ENCODE data around the gene GTF2A1L. TPM values are rescaled to one million over a fixed set of nuclear protein-coding genes. Genes with fewer than 3 reads are reported as not detected.
"Not testable (repeated sequence)": the region's sequence is repeated elsewhere in the genome, so short reads cannot be mapped to it uniquely, and the experiment has no call there.

GTF2A1L gene
- total RNA-seq, 1 donor from 2014 or later, result not detected

DNA sequence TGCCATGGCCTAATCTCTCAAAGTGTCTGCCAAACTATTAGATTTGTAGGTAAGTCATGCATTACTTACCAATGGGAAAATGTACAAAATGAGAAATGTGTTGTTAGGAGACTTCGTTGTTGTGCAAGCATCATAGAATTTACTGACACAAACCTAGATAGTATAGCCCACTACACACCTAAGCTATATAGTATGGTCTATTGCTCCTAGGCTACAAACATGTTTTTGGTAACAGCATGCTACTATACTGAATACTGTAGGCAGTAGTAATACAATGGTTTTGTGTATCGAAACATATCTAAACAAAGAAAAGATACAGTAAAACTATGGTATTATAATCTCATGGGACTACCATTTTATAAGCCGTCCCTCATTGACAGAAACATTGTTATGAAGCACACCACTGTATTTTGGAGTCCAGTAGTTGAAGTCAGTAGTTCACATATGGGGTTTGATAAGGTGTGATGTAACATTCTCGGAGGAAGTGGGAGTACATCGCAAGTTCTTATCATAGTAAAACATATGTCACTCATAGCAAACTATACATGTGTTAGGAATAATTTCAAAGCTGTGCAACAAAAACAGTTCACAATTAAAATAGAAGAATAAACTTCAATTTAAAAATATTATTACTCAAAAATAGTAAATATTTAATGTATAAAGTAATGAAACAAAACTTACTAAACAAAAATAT, 12.0 kb upstream of the GTF2A1L start:
- ATAC-seq (no peak), DNase-seq (ENCODE audit: low spot score) (no peak)

DNA sequence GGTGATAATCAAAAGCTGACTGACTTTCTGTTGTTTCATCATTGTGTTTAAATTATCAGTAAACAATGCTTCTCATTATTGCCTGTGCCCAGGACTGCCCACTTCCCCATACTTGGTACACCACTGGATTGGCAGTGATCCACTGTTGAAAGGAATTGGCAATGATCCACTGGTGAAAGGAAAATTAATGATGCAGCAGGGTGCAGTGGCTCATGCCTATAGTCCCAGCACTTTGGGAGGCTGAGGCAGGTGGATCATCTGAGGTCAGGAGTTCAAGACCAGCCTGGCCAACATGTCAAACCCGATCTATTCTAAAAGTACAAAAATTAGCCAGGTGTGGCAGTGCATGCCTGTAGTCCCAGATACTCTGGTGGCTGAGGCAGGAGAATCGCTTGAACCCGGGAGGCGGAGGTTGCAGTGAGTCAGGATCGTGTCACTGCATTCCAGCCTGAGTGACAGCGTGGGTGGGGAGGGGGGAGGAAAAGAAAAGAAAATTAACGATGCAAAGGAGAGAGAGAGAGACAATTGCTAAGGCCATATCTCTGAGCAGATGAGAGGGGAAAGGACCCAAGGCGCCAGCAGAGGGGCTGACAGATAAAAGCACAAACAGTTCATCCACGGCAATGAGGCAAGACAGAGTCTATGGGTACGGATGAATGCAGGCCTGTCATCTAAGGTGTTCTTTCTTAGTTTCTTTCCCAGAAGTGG, 10.2 kb upstream of the GTF2A1L start:
- DNase-seq (ENCODE audit: low spot score) (no peak), ATAC-seq (no peak)

DNA sequence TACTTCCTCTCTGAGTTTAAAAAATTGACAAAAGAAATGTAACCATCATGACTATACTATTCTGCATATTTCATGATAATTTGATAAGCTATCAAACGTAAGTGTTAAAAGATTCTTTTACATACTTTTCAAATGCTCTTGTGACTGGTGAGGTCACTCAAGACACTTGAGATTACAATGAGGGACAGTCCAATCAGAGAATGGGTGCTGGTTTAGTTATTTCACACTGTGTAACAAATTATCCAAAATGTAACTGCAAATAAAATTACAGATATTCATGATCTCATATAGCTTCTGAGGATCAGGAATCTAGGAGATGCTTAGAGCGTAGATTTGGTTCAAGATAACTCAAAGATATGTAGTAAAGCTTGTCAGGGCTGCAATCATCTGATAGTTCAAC, 4.4 kb upstream of the GTF2A1L start:
- DNase-seq (ENCODE audit: low spot score) (no peak), ATAC-seq (no peak)

DNA sequence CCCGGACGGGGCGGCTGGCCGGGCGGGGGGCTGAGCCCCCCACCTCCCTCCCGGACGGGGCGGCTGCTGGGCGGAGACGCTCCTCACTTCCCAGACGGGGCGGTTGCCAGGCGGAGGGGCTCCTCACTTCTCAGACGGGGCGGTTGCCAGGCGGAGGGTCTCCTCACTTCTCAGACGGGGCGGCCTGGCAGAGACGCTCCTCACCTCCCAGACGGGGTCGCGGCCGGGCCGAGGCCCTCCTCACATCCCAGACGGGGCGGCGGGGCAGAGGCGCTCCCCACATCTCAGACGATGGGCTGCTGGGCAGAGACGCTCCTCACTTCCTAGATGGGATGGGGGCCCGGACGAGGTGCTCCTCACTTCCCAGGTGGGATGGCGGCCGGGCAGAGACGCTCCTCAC, 3.1 kb upstream of the GTF2A1L start:
- not testable (repeated sequence) for ATAC-seq; DNase-seq (ENCODE audit: low spot score)

DNA sequence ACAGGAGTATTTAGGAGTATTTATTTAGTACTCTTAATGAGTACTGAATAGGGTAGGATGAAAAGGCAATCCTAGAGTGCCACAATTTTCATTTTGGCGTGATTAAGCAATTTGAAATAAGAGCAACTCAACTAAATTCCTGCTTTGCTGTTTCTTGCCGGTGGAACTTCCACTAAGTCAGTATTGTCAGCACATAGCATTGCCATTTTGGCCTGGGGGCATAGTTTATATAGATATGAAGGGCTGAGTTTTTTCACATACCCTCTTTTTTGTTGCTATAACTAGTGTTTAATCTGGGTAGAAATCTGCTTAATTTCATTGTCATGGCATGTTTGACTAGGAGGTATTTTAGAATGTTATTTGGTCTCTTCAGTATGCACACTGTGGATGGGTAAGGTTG, 1.9 kb downstream of the GTF2A1L start:
- no peak for ATAC-seq
- DNase-seq (ENCODE audit: low spot score), result no peak

DNA sequence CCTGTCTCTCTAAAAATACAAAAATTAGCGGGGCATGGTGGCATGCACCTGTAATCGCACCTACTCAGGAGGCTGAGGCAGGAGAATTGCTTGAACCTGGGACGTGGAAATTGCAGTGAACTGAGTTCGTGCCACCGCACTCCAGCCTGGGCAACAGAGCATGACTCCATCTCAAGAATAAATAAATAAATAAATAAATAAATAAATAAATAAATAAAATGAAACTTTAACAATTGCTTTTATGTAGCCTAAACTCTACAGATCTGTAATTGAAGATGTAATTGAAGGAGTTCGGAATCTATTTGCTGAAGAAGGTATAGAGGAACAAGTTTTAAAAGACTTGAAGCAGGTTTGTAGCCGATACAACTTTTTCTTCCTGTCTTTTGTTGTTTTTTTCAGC, 2.9 kb downstream of the GTF2A1L start:
- no peak for ATAC-seq
- no peak for DNase-seq (ENCODE audit: low spot score)

DNA sequence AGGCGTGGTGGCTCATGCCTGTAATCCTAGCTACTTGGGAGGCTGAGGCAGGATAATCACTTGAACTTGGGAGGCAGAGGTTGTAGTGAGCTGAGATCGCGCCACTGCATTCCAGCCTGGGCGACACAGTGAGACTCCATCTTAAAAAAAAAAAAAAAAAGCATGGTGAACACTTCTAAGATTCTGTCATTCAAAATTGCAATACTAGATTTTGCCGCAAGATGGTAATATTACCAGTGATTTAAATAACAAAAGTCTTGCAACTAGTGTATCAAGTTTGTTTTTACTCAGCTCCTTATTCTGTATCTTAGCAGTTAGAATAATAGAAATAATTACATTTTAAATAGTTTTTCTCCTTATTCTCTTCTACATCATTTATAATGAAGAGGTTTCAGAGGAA, 5.0 kb downstream of the GTF2A1L start:
- not testable (repeated sequence) for ATAC-seq; DNase-seq (ENCODE audit: low spot score)

DNA sequence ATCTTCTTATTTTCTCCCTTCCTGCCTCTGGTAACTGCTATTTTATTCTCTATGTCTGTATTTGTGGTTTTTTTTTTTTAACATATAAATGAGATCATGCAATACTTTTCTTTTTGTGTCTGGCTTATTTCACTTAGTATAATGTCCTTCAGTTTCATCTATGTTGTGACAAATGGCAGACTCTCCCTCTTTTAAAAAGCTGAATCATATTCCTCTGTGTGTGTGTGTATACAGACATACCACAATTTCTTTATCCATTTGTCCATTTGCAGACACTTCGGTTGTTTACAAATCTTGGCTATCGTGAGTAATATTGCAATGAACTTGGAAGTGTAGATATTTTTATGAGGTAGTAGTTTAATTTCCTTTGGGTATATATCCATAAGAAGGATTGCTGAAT, 7.0 kb downstream of the GTF2A1L start:
- no peak for ATAC-seq

DNA sequence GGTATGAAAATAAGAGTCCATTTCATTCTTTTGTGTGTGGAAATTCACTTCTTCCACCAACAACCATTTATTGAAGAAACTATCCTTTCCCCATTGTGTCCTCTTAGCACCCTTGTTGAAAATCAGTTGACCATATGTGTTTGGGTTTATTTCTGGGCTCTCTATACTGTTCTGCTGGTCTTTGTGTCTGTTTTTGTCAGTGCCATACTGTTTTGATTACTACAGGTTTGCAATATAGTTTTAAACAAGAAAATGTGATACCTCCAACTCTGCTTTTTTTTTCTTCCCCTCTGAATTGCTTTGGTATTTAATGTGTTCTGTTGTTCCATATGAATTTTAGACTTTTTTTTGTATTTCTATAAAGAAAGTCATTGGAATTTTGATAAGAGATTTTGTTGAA, 8.4 kb downstream of the GTF2A1L start:
- ATAC-seq (no peak), DNase-seq (ENCODE audit: low spot score) (no peak)

More for the DNA sequence above, 7.0 kb downstream of the GTF2A1L start:
- DNase-seq (ENCODE audit: low spot score), result no peak

DNA sequence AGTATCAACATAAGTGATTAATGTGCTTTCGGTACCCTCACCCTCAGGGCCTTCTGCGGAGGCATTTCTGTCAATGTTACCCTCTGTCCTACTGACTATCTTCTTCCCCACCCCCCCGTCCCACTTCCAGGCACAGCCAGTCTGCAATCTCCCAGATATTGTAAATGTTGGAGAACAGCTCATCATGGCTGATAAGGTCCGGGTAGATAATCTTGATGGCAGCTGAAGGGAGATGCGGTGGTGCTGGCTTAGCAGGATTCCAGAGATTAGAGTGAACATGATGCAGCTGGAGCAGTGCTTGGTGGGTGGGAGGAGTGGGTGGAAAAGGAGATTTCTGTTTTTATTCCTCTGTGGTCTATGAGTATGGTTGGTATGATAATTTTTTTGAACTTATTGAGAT, 15.5 kb downstream of the GTF2A1L start:
- ATAC-seq, result no peak
- DNase-seq (ENCODE audit: low spot score), result no peak

DNA sequence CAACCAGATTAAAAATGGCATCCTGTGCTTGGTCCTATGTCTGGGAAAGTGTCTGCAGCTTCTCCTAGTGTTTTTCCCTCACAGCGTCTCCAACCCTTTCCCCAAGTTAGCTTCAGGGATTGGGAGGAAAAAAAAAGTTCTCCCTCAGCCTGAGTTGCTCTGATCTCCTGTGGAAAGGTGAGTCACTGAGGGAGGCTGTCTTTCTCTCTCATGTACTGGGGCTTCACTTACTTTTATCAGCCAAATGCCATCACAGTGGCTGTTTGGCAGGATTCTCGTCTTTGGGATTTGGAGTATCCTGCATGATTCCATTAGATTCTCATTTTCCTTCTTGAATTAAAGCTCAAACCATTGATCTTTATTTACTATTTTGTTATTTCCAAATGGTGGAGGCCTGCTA, 18.1 kb downstream of the GTF2A1L start:
- DNase-seq (ENCODE audit: low spot score), result no peak
- no peak for ATAC-seq

DNA sequence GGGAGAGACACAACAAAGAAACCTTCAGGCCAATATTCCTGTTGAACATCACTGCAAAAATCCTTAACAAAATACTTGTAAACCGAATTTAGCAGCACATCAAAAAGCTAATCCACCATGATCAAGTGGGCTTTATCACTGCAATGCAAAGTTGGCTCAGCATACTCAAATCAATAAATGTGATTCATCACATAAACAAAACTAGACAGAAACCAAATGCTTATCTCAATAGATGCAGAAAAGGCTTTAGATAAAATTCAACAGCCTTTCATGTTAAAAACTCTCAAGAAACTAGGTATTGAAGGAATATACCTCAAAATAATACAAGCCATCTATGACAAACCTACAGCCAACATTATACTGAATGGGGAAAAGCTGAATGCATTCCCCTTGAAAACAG, 20.6 kb downstream of the GTF2A1L start:
- no peak for DNase-seq (ENCODE audit: low spot score)
- ATAC-seq, result no peak

DNA sequence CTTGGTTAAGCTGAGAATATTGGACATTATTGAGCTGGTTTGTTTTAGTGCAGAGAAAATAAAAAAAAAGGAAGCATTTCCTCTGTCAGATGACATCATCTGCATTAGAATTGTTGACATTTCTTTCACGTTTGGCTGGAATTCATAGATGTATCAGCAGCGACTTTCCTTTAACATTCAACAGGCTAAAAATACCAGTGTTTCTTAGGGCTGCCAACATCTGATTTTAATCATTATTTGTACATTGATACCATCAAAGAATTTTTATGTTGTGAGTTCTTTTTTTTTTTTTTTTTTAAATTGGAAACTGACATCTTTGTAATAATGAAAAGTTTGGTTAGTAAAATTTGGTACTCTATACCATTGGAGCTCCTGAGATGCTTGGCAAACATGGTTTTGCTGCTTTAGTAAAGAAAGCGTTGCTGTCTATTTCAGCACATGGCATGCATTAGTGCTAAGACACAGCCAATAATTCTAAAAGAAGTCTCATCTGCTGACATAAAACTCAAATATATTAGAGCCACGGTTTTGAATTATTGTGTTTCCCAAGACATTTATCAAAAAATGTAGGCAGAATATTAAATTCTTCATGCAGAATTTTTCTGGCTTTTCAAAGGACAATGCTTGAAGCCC, 33.6 kb downstream of the GTF2A1L start:
- DNase-seq (ENCODE audit: low spot score) (no peak), ATAC-seq (no peak)

DNA sequence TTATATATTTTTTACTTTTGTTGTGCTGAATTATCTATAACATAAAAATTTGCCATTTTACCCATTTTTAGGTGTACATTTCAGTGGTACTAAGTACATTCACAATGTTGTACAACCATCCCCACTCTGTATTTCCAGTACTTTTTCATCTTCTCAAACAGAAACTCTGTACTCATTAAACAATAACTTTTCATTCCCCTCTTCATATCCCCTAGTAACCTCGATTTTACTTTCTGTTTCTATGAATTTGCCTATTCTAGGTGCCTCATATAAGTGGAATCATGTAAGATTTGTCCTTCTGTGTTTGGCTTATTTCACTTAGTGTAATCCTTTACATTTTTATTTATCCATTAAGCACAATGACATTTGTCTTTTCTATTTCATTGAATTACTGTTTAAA, 51.3 kb downstream of the GTF2A1L start:
- no peak for ATAC-seq

DNA sequence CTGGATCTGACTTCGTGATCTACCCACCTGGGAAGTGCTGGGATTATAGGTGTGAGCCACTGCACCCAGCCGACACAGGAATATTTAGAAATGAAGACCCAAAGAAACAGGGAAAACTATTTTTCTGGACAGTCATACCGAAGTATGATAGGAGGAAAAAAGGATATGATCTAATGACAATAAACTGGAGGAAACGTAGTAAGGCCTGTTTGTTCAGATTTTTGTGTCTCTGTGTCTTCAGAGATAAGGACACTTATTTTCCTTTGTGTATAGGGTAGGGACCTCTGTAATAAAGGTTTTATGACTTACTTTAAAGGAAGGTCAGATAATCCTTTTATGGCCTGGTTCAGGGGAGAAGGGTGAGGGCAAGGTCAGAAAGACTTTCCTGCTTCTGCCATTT, 55.9 kb downstream of the GTF2A1L start:
- ATAC-seq (no peak), DNase-seq (ENCODE audit: low spot score) (no peak)

More for the DNA sequence above, 51.3 kb downstream of the GTF2A1L start:
- DNase-seq (ENCODE audit: low spot score), result no peak

DNA sequence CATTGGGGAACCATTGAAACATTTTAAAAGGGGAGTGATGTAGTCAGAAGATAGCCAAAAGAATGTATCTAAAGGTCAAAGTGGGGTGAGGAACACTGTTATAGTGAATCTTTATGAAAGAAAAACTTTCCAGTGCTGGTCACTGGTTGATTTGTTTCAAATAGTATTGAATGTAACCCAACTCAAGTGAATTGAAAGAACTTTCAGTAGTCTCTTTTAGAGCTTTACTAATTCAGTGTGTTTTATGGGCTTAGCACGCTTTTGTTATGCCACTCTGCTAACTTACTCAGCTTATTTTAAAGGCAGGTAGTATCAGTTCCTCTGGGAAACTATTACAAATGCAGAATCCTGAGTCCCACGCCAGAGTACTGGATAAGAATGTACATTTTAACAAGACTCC, 57.3 kb downstream of the GTF2A1L start:
- no peak for ATAC-seq
- DNase-seq (ENCODE audit: low spot score), result no peak

DNA sequence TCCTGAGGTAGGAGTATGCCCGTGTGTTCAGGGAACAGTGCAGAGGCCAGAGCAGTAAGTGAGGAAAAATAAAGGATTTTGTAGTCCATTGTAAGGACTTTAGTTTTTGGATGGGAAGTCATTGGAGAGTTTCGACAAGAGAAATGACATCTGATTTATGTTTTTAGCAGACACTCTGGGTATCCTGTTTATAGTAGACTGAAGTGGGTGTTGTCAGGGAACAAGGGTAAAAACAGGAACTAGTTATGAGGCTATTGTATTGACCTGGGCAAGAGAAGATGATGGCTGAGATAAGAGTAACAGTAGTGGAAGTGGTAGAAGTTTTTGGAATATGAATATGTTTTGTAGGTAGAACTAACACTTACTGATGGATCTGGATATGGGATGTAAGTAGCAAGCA, 59.8 kb downstream of the GTF2A1L start:
- DNase-seq (ENCODE audit: low spot score) (no peak), ATAC-seq (no peak)

DNA sequence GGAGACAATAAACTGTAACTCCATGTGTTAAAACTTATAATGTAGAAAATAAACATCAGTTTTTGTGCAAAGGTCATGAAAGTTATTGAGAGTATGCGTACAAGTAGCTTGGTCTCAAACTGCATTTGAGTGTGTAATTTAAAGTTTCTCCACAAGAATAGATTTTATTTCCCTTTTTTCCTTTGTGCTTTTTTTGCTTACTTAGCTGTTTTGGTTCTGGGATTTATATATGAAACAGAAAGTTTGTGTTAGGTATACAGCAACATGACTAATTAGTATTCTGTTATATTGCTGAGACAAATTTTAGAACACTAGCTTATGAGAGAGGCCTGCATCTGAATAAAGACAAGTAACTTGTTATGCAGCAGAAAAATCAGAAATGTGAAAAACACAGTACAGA, 67.5 kb downstream of the GTF2A1L start:
- DNase-seq (ENCODE audit: low spot score) (no peak), ATAC-seq (no peak)

DNA sequence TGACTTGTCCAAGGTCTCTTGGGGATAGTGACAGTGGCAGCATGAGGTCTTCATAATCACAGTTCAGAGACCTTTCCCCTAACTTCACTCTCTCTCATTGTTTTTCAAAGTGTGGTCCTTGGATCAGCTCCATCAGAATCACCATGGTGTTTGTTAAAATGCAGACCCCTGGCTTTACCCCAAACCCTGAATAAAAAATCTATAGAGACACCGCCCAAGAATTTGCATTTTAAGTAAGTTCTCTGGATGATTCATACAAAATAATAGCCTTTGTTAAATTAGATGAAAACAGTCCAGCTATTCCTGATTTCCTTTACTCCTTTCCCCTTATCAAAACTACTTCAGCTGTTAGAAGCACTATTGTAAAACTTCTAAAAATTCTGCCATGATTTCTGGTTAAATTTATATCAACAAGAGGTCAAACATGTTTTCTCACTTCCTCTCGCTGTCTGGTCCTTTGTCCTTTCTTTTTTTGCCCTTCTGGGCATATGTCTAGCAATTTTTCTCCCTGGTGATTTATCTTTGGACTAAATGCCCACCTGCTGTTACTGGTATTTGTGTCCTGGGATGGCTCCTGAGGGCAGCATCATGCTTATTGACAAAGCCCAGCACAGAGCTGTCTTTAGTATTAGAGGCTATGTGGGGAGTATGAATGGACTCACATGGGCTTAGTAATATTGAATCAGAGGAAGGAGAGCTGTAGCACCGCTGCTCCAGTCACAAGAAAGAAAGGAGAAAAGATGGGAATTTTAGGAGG, 74.5 kb downstream of the GTF2A1L start:
- no peak for ATAC-seq
- no peak for DNase-seq (ENCODE audit: low spot score)

DNA sequence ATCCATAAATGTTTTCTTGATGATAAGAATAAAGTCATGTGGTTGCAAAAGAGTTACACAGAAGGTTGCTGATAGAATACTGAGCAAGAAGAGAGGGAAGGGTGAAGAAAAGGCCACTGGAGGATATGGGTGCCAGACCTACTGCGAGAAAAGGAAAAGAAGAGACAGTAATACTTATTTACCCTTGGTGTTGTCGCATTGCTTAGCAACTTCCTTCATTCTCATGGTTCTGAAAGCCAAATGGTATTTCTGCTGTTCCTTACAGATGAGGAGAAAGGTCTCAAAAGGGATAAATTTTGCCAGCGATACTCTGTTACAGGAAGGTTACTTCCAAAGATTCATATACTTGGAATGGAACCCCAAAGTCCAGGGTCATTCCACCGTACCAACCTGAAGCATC, 75.4 kb downstream of the GTF2A1L start:
- no peak for ATAC-seq
- DNase-seq (ENCODE audit: low spot score), result no peak

DNA sequence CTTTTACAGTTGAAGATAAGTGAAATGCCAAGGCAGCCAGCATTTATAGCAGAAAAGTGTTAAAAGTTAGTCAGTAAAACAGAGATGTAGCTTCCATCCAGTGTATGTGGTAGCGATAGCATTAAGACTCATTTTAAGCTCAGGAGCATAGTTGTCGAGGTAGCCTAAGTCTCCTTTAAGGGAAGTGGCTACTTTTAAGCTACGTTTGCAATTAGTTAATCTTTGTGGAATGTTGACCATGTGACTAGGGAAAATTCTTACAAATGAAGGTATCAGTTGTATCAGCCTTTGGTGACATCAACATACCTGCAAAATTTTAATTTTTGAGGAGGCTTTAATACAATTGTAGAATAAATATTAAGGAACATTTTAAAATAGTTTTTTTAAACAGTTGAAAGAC, 76.0 kb downstream of the GTF2A1L start:
- DNase-seq (ENCODE audit: low spot score) (no peak), ATAC-seq (no peak)

DNA sequence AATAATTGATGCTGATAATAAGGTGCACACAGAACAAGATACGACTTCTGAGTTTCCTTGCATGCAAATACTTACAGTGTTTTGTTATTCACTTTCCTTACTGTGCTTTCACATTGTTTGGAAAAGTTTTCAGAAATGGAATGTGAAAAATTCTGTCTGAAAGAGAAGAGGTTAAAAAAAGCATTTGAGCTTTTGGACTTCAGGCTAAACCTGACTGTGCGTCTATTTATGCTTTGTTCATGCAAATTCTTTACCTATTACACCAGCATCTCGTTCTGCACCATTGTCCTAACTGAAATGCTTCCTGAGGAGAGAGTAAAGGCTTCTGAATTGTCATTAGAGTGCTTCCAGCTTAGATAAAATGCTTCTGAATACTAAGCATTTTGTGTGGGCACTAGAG, 76.5 kb downstream of the GTF2A1L start:
- DNase-seq (ENCODE audit: low spot score), result no peak

More for the DNA sequence above, 76.5 kb downstream of the GTF2A1L start:
- ATAC-seq, result no peak
